Mesenchymal stem cell (in vitro differentiated cells and primary cell): ENCODE measurements around the gene KANK4.
"Not testable (repeated sequence)": the region's sequence is repeated elsewhere in the genome, so short reads cannot be mapped to it uniquely, and the experiment has no call there.

Source experiments
- DNase-seq: peaks from one replicate; pipeline ENCODE4 v3.0.0-alpha.2; 2013
- H2AFZ ChIP-seq: one replicate; pipeline ENCODE4 v1.6.1; 2013; ENCODE audit warnings: low read depth, mild to moderate bottlenecking, control low read depth, inconsistent platforms, low read length, moderate library complexity
- H2AK5ac ChIP-seq: 2 replicates; pipeline ENCODE4 v1.6.1; 2013; ENCODE audit warnings: low read length, moderate library complexity, mild to moderate bottlenecking, inconsistent platforms; ENCODE audit not compliant: severe bottlenecking
- H2BK120ac ChIP-seq: one replicate; pipeline ENCODE4 v1.6.1; 2013; ENCODE audit warnings: low read depth, mild to moderate bottlenecking, inconsistent platforms, low read length, moderate library complexity
- H2BK12ac ChIP-seq, 2 experiments: one replicate each; pipeline ENCODE4 v1.6.1; 2013; ENCODE audit warnings: inconsistent platforms in 2 of 2, low read length in 2 of 2, mild to moderate bottlenecking in 2 of 2, moderate library complexity in 2 of 2, control low read depth in 1 of 2
- H2BK15ac ChIP-seq: one replicate; pipeline ENCODE4 v1.6.1; 2013; ENCODE audit warnings: mild to moderate bottlenecking, low read depth, inconsistent platforms; ENCODE audit not compliant: poor library complexity, severe bottlenecking
- H2BK5ac ChIP-seq: 2 replicates; pipeline ENCODE4 v1.6.1; 2013; ENCODE audit warnings: low read depth, mild to moderate bottlenecking, low read length, control low read depth, inconsistent platforms; ENCODE audit not compliant: poor library complexity, severe bottlenecking
- H3K14ac ChIP-seq, 2 experiments: one replicate each; pipeline ENCODE4 v1.6.1; 2013; ENCODE audit warnings: inconsistent platforms in 2 of 2, low read length in 2 of 2, control low read depth in 1 of 2, mild to moderate bottlenecking in 1 of 2, moderate library complexity in 1 of 2
- H3K18ac ChIP-seq, 2 experiments: one replicate each; pipeline ENCODE4 v1.6.1; 2013; ENCODE audit warnings: inconsistent platforms in 2 of 2, low read length in 2 of 2, control low read depth in 1 of 2, low read depth in 1 of 2, mild to moderate bottlenecking in 1 of 2
- H3K23ac ChIP-seq, 2 experiments: one replicate each; pipeline ENCODE4 v1.6.1; 2013; ENCODE audit warnings: inconsistent platforms in 2 of 2, low read length in 2 of 2, mild to moderate bottlenecking in 2 of 2, moderate library complexity in 2 of 2, control low read depth in 1 of 2
- H3K27ac ChIP-seq: 2 replicates; pipeline ENCODE4 v1.5.1; 2013; ENCODE audit warnings: mild to moderate bottlenecking, moderate library complexity, low read length, control low read depth, inconsistent platforms; ENCODE audit not compliant: poor library complexity, severe bottlenecking
- H3K27me3 ChIP-seq, 2 experiments: 2 replicates each; pipeline versions ENCODE4 v1.6.1 to v1.7.0; 2013; ENCODE audit warnings: low read length in 2 of 2, mild to moderate bottlenecking in 2 of 2, moderate library complexity in 2 of 2, control low read depth in 1 of 2, inconsistent platforms in 1 of 2; ENCODE audit not compliant: control insufficient read depth in 1 of 2, insufficient read depth in 1 of 2
- H3K36me3 ChIP-seq, 2 experiments: 2 replicates each; pipeline versions ENCODE4 v1.6.1 to v1.7.0; 2013; ENCODE audit warnings: low read length in 2 of 2, control low read depth in 1 of 2, inconsistent platforms in 1 of 2, low read depth in 1 of 2, mild to moderate bottlenecking in 1 of 2; ENCODE audit not compliant: insufficient read depth in 2 of 2, control insufficient read depth in 1 of 2
- H3K4ac ChIP-seq, 2 experiments: one replicate each; pipeline ENCODE4 v1.6.1; 2013; ENCODE audit warnings: inconsistent platforms in 2 of 2, low read length in 2 of 2, mild to moderate bottlenecking in 2 of 2, moderate library complexity in 2 of 2, control low read depth in 1 of 2, low read depth in 1 of 2
- H3K4me1 ChIP-seq: 2 replicates; pipeline ENCODE4 v1.6.1; 2013; ENCODE audit warnings: low read depth, low read length, control low read depth; ENCODE audit not compliant: control insufficient read depth, insufficient read depth
- H3K4me2 ChIP-seq: 2 replicates; pipeline ENCODE4 v1.6.1; 2013; ENCODE audit warnings: low read length, mild to moderate bottlenecking, inconsistent platforms; ENCODE audit not compliant: poor library complexity, severe bottlenecking
- H3K4me3 ChIP-seq, 2 experiments: 2 replicates each; pipeline versions ENCODE4 v1.5.1 to v1.7.0; 2013; ENCODE audit warnings: low read length in 2 of 2, mild to moderate bottlenecking in 2 of 2, control low read depth in 1 of 2, low read depth in 1 of 2; ENCODE audit not compliant: insufficient read depth in 1 of 2
- H3K79me1 ChIP-seq: replicated peaks from 2 replicates; pipeline ENCODE4 v1.6.1; 2013; ENCODE audit warnings: mild to moderate bottlenecking, control low read depth, low read length, inconsistent platforms; ENCODE audit not compliant: poor library complexity, severe bottlenecking
- H3K9ac ChIP-seq: 2 replicates; pipeline ENCODE4 v1.7.0; 2013; ENCODE audit warnings: mild to moderate bottlenecking, low read length, moderate library complexity
- H3K9me3 ChIP-seq: 2 replicates; pipeline ENCODE4 v1.7.0; 2013; ENCODE audit warnings: mild to moderate bottlenecking, low read length; ENCODE audit not compliant: control insufficient read depth
- H4K8ac ChIP-seq: one replicate; pipeline ENCODE4 v1.6.1; 2013; ENCODE audit warnings: inconsistent platforms, mild to moderate bottlenecking, low read length, moderate library complexity
- H4K91ac ChIP-seq: one replicate; pipeline ENCODE4 v1.6.1; 2013; ENCODE audit warnings: mild to moderate bottlenecking, low read length, inconsistent platforms
- WGBS: methylation state at CpG from one replicate; pipeline ENCODE4 v1.1.7; 2013; ENCODE audit warnings: mixed read lengths; 5-methylcytosine and 5-hydroxymethylcytosine counted together

The KANK4 gene

DNA sequence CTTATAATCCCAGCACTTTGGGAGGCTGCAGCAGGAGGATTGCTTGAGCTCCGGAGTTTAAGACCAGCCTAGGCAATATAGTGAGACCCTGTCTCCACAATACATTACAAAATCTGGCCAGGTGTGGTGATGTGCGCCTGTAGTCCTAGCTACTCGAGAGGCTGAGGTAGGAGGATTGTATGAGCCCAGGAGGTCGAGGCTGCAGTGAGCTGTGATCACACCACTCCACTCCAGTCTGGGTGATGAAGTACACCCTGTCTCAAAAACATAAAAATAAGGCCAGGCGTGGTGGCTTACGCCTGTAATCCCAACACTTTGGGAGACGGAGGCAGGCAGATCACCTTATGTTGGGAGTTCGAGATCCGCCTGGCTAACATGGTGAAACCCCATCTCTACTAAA, 96.9 kb downstream of the KANK4 start:
- no peak overlapping the region for H3K9ac ChIP-seq
- no peak overlapping the region for H2BK5ac ChIP-seq
- H3K27ac ChIP-seq, result no peak overlapping the region
- H2AK5ac ChIP-seq, result no peak overlapping the region
- H3K79me1 ChIP-seq, result no peaks in the 10 kb centered on the region
- no peak overlapping the region for H4K8ac ChIP-seq
- no peak overlapping the region for H3K4ac ChIP-seq
- no peak overlapping the region for H3K4me3 ChIP-seq
- no peaks in the 10 kb centered on the region for H3K4me1 ChIP-seq
- no peak overlapping the region for H4K91ac ChIP-seq
- no peaks in the 10 kb centered on the region for H3K9me3 ChIP-seq
- no peak for DNase-seq
- H2BK120ac ChIP-seq, result no peak overlapping the region
- H3K23ac ChIP-seq, result no peak overlapping the region
- H2BK15ac ChIP-seq, result no peak overlapping the region
- no peak overlapping the region for H2BK12ac ChIP-seq
- H3K36me3 ChIP-seq, result no peaks in the 10 kb centered on the region
- 80% methylated on average over 8 of the region's 9 CpGs for WGBS
- H2AFZ ChIP-seq, result no peak overlapping the region
- H3K27me3 ChIP-seq, result no peaks in the 10 kb centered on the region
- no peak overlapping the region for H3K4me2 ChIP-seq
- no peak overlapping the region for H3K14ac ChIP-seq
- no peak overlapping the region for H3K18ac ChIP-seq

DNA sequence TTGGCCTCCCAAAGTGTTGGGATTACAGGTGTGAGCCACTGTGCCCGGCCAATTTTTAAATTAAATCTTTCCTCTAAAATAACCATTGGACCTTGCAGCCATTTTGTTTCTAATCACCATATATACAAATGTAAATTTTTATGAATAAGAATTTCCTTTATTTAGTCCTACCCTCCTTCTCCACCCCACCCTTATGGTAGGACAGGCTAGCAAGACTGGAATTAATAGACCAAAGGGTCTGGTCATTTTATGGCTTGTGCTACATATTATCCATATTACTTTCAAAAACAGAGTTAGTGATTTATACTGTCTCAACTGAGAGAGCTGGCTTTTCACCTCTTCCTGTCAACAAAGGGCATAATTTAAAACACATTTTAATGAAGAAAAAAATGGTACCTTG, 98.1 kb downstream of the KANK4 start:
- Histone ChIP-seq H4K91ac (no peak overlapping the region), H2AK5ac (no peak overlapping the region), H3K27me3 (no peaks in the 10 kb centered on the region), H3K27ac (no peak overlapping the region), H2AFZ (no peak overlapping the region), H3K79me1 (no peaks in the 10 kb centered on the region), H3K9ac (no peak overlapping the region), H3K14ac (no peak overlapping the region), H3K9me3 (no peaks in the 10 kb centered on the region), H3K4me1 (no peaks in the 10 kb centered on the region), H3K18ac (no peak overlapping the region), H2BK5ac (no peak overlapping the region), H3K23ac (no peak overlapping the region), H4K8ac (no peak overlapping the region), H2BK12ac (no peak overlapping the region), H3K4me2 (no peak overlapping the region), H2BK120ac (no peak overlapping the region), H2BK15ac (no peak overlapping the region), H3K36me3 (no peaks in the 10 kb centered on the region), H3K4ac (no peak overlapping the region), H3K4me3 (no peak overlapping the region)
- no CpG with 5 or more reads among the region's 1 CpG for WGBS
- no peak for DNase-seq

DNA sequence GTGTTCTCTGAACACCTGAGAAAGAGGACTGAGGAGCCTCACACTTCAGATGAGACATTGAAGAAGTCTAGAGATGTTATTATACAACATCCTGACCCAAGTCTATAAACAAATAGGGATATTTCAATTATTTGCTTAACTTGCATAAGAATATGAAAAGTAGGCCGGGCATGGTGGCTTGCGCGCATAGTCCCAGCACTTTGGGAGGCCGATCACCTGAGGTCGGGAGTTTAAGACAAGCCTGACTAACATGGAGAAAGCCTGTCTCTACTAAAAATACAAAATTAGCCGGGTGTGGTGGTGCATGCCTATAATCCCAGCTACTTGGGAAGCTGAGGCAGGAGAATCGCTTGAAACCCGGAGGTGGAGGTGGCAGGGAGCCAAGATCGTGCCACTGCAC, 98.8 kb downstream of the KANK4 start:
- not testable (repeated sequence) for H3K14ac ChIP-seq, H2BK120ac ChIP-seq, H2BK5ac ChIP-seq, H2AFZ ChIP-seq, H3K4me2 ChIP-seq, H3K79me1 ChIP-seq, H3K36me3 ChIP-seq, H3K23ac ChIP-seq, H3K27ac ChIP-seq, H3K18ac ChIP-seq, H4K8ac ChIP-seq, H2BK12ac ChIP-seq, H3K9ac ChIP-seq, H3K27me3 ChIP-seq, H3K4me3 ChIP-seq, H4K91ac ChIP-seq, H3K4ac ChIP-seq, H3K4me1 ChIP-seq, H3K9me3 ChIP-seq, DNase-seq, H2AK5ac ChIP-seq, H2BK15ac ChIP-seq
- WGBS, result 94% methylated on average over 6 of the region's 9 CpGs

DNA sequence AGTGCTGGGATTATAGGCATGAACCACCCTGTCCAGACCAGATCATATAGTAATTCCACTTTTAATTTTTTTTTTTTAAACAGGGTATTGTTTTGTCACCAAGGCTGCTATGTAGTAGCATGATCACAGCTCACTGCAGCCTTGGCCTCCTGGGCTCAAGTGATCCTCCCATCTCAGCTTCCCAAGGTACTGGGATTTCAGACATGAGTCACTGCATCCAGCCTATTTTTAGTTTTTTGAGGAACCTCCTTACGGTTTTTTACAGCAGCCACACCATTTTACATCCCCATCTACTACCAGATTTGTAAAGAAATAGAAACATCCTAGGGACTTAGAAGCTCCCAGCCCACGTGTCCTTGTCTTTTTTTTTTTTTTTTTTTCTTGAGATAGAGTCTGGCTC, 100.6 kb downstream of the KANK4 start:
- Histone ChIP-seq H3K14ac (no peak overlapping the region), H3K4me3 (no peak overlapping the region), H2AFZ (no peak overlapping the region), H2BK12ac (no peak overlapping the region), H2BK15ac (no peak overlapping the region), H3K9me3 (no peaks in the 10 kb centered on the region), H3K27ac (no peak overlapping the region), H2AK5ac (no peak overlapping the region), H2BK5ac (no peak overlapping the region), H3K79me1 (no peaks in the 10 kb centered on the region), H3K9ac (no peak overlapping the region), H4K91ac (no peak overlapping the region), H3K4me1 (no peaks in the 10 kb centered on the region), H3K18ac (no peak overlapping the region), H3K36me3 (no peaks in the 10 kb centered on the region), H3K4me2 (no peak overlapping the region), H3K4ac (no peak overlapping the region), H3K27me3 (no peaks in the 10 kb centered on the region), H4K8ac (no peak overlapping the region), H3K23ac (no peak overlapping the region), H2BK120ac (no peak overlapping the region)
- no peak for DNase-seq
- 73% methylated on average over 2 of the region's 2 CpGs for whole genome bisulfite sequencing
